HepG2 (cell line): ENCODE data around the gene PXYLP1. TPM values are rescaled to one million over a fixed set of nuclear protein-coding genes. Genes with fewer than 3 reads are reported as not detected.
A peak's percentile ranks its signal among the peaks of the same experiment; 100 is the strongest.

Experiments used
- AHR ChIP-seq: IDR thresholded peaks from 2 replicates; pipeline ENCODE4 v1.6.1; 2018; ENCODE audit warnings: missing genetic modification reagents, missing compliant biosample characterization
- BORCS8-MEF2B ChIP-seq: sonication (generic); formaldehyde crosslinking; IDR thresholded peaks from 2 replicates; pipeline ENCODE4 v1.8.0; 2022; ENCODE audit warnings: mild to moderate bottlenecking, missing genetic modification reagents
- CEBPG ChIP-seq: IDR thresholded peaks from 2 replicates; pipeline ENCODE4 v1.6.1; 2016
- DMTF1 ChIP-seq: sonication (generic); formaldehyde crosslinking; IDR thresholded peaks from 2 replicates; pipeline ENCODE4 v1.4.0; 2020; ENCODE audit warnings: mild to moderate bottlenecking, missing genetic modification reagents
- ERF ChIP-seq: IDR thresholded peaks from 2 replicates; pipeline ENCODE4 v1.6.1; 2018; ENCODE audit warnings: missing biosample characterization, missing genetic modification reagents
- FIP1L1 ChIP-seq: fragments of 200-400 bp; formaldehyde crosslinking; IDR thresholded peaks from 2 replicates; pipeline ENCODE4 v1.6.1; 2018; ENCODE audit warnings: low read depth, mild to moderate bottlenecking, low read length, moderate library complexity, borderline replicate concordance; ENCODE audit not compliant: insufficient read depth
- FOXO1 ChIP-seq: sonication (generic); formaldehyde crosslinking; IDR thresholded peaks from 2 replicates; pipeline ENCODE4 v1.4.0; 2020; ENCODE audit warnings: missing genetic modification reagents
- GFI1 ChIP-seq: sonication (generic); formaldehyde crosslinking; IDR thresholded peaks from 2 replicates; pipeline ENCODE4 v1.5.0; 2020; ENCODE audit warnings: missing genetic modification reagents, mild to moderate bottlenecking, borderline replicate concordance
- HNF1B ChIP-seq: sonication (generic); formaldehyde crosslinking; IDR thresholded peaks from 2 replicates; pipeline ENCODE4 v1.5.1; 2020; ENCODE audit warnings: mild to moderate bottlenecking, moderate library complexity, missing genetic modification reagents
- KDM6A ChIP-seq: IDR thresholded peaks from 2 replicates; pipeline ENCODE4 v1.6.1; 2016; ENCODE audit warnings: low read depth
- MIER2 ChIP-seq: IDR thresholded peaks from 2 replicates; pipeline ENCODE4 v1.6.1; 2016; ENCODE audit warnings: missing biosample characterization, missing genetic modification reagents
- MZF1 ChIP-seq: sonication (generic); formaldehyde crosslinking; IDR thresholded peaks from 2 replicates; pipeline ENCODE4 v1.8.1; 2023; ENCODE audit warnings: mild to moderate bottlenecking, missing genetic modification reagents, borderline replicate concordance
- NFE2L2 ChIP-seq: fragments of 150-350 bp; IDR thresholded peaks from 2 replicates; pipeline ENCODE4 v1.6.1; 2014; ENCODE audit warnings: low read length
- NKX3-1 ChIP-seq: sonication (generic); formaldehyde crosslinking; IDR thresholded peaks from 2 replicates; pipeline ENCODE4 v1.5.0; 2020; ENCODE audit warnings: missing genetic modification reagents
- SP140L ChIP-seq: sonication (generic); formaldehyde crosslinking; IDR thresholded peaks from 2 replicates; pipeline ENCODE4 v1.4.0; 2020; ENCODE audit warnings: missing genetic modification reagents, borderline replicate concordance
- TAF1 ChIP-seq: sonication (generic); formaldehyde crosslinking; IDR thresholded peaks from 2 replicates; pipeline ENCODE4 v1.4.0; 2020; ENCODE audit warnings: missing genetic modification reagents
- TERF1 ChIP-seq: sonication (generic); formaldehyde crosslinking; IDR thresholded peaks from 2 replicates; pipeline ENCODE4 v1.8.0; 2022; ENCODE audit warnings: mild to moderate bottlenecking, missing genetic modification reagents, moderate library complexity
- TRIM22 ChIP-seq: fragments of 450-650 bp; IDR thresholded peaks from 2 replicates; pipeline ENCODE4 v1.6.1; 2017
- ZBTB25 ChIP-seq: IDR thresholded peaks from 2 replicates; pipeline ENCODE4 v1.6.1; 2018; ENCODE audit warnings: missing genetic modification reagents
- ZIK1 ChIP-seq: sonication (generic); formaldehyde crosslinking; IDR thresholded peaks from 2 replicates; pipeline ENCODE4 v1.5.0; 2020; ENCODE audit warnings: mild to moderate bottlenecking, low read depth, missing genetic modification reagents, borderline replicate concordance
- ZNF333 ChIP-seq: sonication (generic); formaldehyde crosslinking; IDR thresholded peaks from 2 replicates; pipeline ENCODE4 v1.4.0; 2020; ENCODE audit warnings: mild to moderate bottlenecking, missing genetic modification reagents, borderline replicate concordance
- polyA plus RNA-seq, 8 experiments: library from polyadenylated mRNA; depleted of rRNA in 3 of 8; stranded (reverse) in 7 of 8; unstranded in 1 of 8; fragments of >200 nt; fragmentation: Illumina TruSeq in 4 of 8; extraction: Trizol in 4 of 8; gene quantifications; 2 replicates each; pipeline versions ENCODE4 v1.2.1 to v1.2.3, GENCODE V29; 2011 to 2016; ENCODE audit warnings: low read depth in 4 of 8, missing spikeins in 1 of 8, mixed read lengths in 1 of 8; ENCODE audit not compliant: insufficient read depth in 1 of 8
- total RNA-seq, 5 experiments: library from RNA; depleted of rRNA; stranded (reverse); fragments of >200 nt; fragmentation: Illumina TruSeq; extraction: Trizol; gene quantifications; 2 replicates each; pipeline ENCODE4 v1.2.3, GENCODE V29; 2016; ENCODE audit warnings: low read depth in 1 of 5

PXYLP1 gene
- total and polyA plus RNA-seq, 2 of the 13 experiments (the other 11 are each of a cell fraction or from before 2014, with no cell fraction given): 4.9 to 8.1 TPM

GRCh38 chr3:141311496-141312353 is 80.1 kb downstream of the PXYLP1 start (continued):
- TF ChIP-seq TRIM22 (no peak), BORCS8-MEF2B (CRISPR knock-in tag) (peak; percentile 78; the same call in 1 of the 2 replicates), KDM6A (no peak), ZNF333 (no peak), TAF1 (CRISPR knock-in tag) (peak; percentile 82), NKX3-1 (CRISPR knock-in tag) (peak; percentile 91), ZIK1 (CRISPR knock-in tag) (0 out of 2 replicates have a peak, but pooled peaks have one; percentile 60), CEBPG (CRISPR knock-in tag) (peak; percentile 78), HNF1B (CRISPR knock-in tag) (peak; percentile 98), TERF1 (no peak), MZF1 (CRISPR knock-in tag) (no peak), FIP1L1 (no peak; the same call in 1 of the 2 replicates), ERF (CRISPR knock-in tag) (peak; percentile 97), GFI1 (no peak), ZBTB25 (CRISPR knock-in tag) (peak; percentile 69), FOXO1 (CRISPR knock-in tag) (0 out of 2 replicates have a peak, but pooled peaks have one; percentile 18), SP140L (CRISPR knock-in tag) (no peak; the same call in 1 of the 2 replicates), DMTF1 (0 out of 2 replicates have a peak, but pooled peaks have one; percentile 27), AHR (CRISPR knock-in tag) (no peak), MIER2 (CRISPR knock-in tag) (peak; percentile 77), NFE2L2 (no peak)
